ENCODE data around the gene RFX3.

Gene RFX3

GRCh38 chr9:3200331-3200774 is 325.4 kb downstream of the RFX3 start:
- Histone ChIP-seq H3K36me3 (ENCODE audit: control insufficient read depth in 2 of 2, insufficient read depth in 1 of 2, low read length in 2 of 2) (no peaks in the 10 kb centered on the region), H3K4me3 (ENCODE audit: low read depth, low read length) (no peak overlapping the region), H3K27ac (ENCODE audit: extremely low read depth, low read depth, low read length) (no peak overlapping the region), H3K9me3 (ENCODE audit: control insufficient read depth, insufficient read depth, low read depth, low read length) (no peaks in the 10 kb centered on the region), H3K4me1 (ENCODE audit: control insufficient read depth, insufficient read depth, low read length) (no peaks in the 10 kb centered on the region)
- ChIA-PET CTCF (interaction anchor here (1.2 kb wide), 1 partner anchor 41 kb away, joined by 3 read pairs; no protein-coding TSS in a partner anchor), POLR2A (no interaction called here)
- TF ChIP-seq SP2 (tag by site-specific recombination; IDR thresholded peaks at IDR 0.05): no peak
- no peak for TF ChIP-seq ZNF24 (tag by site-specific recombination; IDR thresholded peaks at IDR 0.05)
- TF ChIP-seq ZNF274 (IDR thresholded peaks at IDR 0.05; ENCODE audit: low read length): no peak
- TF ChIP-seq ZNF274 (tag by site-specific recombination; IDR thresholded peaks at IDR 0.05; ENCODE audit: borderline replicate concordance): no peak
- TF ChIP-seq ZNF174 (tag by site-specific recombination; IDR thresholded peaks at IDR 0.05): no peak
- no peak for TF ChIP-seq ZNF426 (tag by site-specific recombination; IDR thresholded peaks at IDR 0.05)
- TF ChIP-seq ZNF19 (tag by site-specific recombination; IDR thresholded peaks at IDR 0.05; ENCODE audit: low read depth): no peak
- no peak for TF ChIP-seq ZNF23 (tag by site-specific recombination; IDR thresholded peaks at IDR 0.05; ENCODE audit: borderline replicate concordance)
- TF ChIP-seq ZNF521 (tag by site-specific recombination; IDR thresholded peaks at IDR 0.05): no peak
- no peak for TF ChIP-seq GFI1B (tag by site-specific recombination; IDR thresholded peaks at IDR 0.05)
- TF ChIP-seq WT1 (tag by site-specific recombination; IDR thresholded peaks at IDR 0.05): no peak
- TF ChIP-seq ZNF560 (tag by site-specific recombination; IDR thresholded peaks at IDR 0.05; ENCODE audit: borderline replicate concordance): no peak
- no peak for TF ChIP-seq ZNF155 (tag by site-specific recombination; IDR thresholded peaks at IDR 0.05)

- CTCF ChIA-PET: interaction anchor here (1.5 to 1.7 kb wide), 2 partner anchors 47 to 335 kb away, joined by 4 to 7 read pairs; no protein-coding TSS in a partner anchor
- H3K9me3 ChIP-seq (ENCODE audit: control insufficient read depth, insufficient read depth, low read depth, low read length): no peaks in the 10 kb centered on the region
- no peaks in the 10 kb centered on the region for H3K4me1 ChIP-seq (ENCODE audit: control insufficient read depth, insufficient read depth, low read length)
- no peak overlapping the region for H3K27ac ChIP-seq (ENCODE audit: extremely low read depth, low read depth, low read length)
- H3K36me3 ChIP-seq (ENCODE audit: control insufficient read depth in 2 of 2, insufficient read depth in 1 of 2, low read length in 2 of 2): no peaks in the 10 kb centered on the region
- no peak overlapping the region for H3K4me3 ChIP-seq (ENCODE audit: low read depth, low read length)
- POLR2A ChIA-PET: no interaction called here
- no peak for TF ChIP-seq ZNF677 (tag by site-specific recombination; IDR thresholded peaks at IDR 0.05)
- TF ChIP-seq, protein P1, sequence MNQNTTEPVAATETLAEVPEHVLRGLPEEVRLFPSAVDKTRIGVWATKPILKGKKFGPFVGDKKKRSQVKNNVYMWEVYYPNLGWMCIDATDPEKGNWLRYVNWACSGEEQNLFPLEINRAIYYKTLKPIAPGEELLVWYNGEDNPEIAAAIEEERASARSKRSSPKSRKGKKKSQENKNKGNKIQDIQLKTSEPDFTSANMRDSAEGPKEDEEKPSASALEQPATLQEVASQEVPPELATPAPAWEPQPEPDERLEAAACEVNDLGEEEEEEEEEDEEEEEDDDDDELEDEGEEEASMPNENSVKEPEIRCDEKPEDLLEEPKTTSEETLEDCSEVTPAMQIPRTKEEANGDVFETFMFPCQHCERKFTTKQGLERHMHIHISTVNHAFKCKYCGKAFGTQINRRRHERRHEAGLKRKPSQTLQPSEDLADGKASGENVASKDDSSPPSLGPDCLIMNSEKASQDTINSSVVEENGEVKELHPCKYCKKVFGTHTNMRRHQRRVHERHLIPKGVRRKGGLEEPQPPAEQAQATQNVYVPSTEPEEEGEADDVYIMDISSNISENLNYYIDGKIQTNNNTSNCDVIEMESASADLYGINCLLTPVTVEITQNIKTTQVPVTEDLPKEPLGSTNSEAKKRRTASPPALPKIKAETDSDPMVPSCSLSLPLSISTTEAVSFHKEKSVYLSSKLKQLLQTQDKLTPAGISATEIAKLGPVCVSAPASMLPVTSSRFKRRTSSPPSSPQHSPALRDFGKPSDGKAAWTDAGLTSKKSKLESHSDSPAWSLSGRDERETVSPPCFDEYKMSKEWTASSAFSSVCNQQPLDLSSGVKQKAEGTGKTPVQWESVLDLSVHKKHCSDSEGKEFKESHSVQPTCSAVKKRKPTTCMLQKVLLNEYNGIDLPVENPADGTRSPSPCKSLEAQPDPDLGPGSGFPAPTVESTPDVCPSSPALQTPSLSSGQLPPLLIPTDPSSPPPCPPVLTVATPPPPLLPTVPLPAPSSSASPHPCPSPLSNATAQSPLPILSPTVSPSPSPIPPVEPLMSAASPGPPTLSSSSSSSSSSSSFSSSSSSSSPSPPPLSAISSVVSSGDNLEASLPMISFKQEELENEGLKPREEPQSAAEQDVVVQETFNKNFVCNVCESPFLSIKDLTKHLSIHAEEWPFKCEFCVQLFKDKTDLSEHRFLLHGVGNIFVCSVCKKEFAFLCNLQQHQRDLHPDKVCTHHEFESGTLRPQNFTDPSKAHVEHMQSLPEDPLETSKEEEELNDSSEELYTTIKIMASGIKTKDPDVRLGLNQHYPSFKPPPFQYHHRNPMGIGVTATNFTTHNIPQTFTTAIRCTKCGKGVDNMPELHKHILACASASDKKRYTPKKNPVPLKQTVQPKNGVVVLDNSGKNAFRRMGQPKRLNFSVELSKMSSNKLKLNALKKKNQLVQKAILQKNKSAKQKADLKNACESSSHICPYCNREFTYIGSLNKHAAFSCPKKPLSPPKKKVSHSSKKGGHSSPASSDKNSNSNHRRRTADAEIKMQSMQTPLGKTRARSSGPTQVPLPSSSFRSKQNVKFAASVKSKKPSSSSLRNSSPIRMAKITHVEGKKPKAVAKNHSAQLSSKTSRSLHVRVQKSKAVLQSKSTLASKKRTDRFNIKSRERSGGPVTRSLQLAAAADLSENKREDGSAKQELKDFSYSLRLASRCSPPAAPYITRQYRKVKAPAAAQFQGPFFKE (tag by site-specific recombination; IDR thresholded peaks at IDR 0.05; ENCODE audit: borderline replicate concordance): no peak
- no peak for TF ChIP-seq ZEB2 (tag by site-specific recombination; IDR thresholded peaks at IDR 0.05)
- TF ChIP-seq BCL11A (tag by site-specific recombination; IDR thresholded peaks at IDR 0.05; ENCODE audit: low read depth): no peak
- no peak for TF ChIP-seq ZNF280C (tag by site-specific recombination; IDR thresholded peaks at IDR 0.05)
- no peak for TF ChIP-seq ZNF843 (tag by site-specific recombination; IDR thresholded peaks at IDR 0.05)
- no peak for TF ChIP-seq ZNF18 (tag by site-specific recombination; IDR thresholded peaks at IDR 0.05)
- no peak for TF ChIP-seq ZNF670 (tag by site-specific recombination; IDR thresholded peaks at IDR 0.05; ENCODE audit: low read depth)
- no peak for TF ChIP-seq ZBTB11 (tag by site-specific recombination; conservative IDR thresholded peaks at IDR 0.05; ENCODE audit: low read depth)
These were observed 332.0 kb downstream of the RFX3 start for GRCh38 chr9:3193791-3194190.
